ENCODE data around the gene GPS1.

Gene GPS1

DNA sequence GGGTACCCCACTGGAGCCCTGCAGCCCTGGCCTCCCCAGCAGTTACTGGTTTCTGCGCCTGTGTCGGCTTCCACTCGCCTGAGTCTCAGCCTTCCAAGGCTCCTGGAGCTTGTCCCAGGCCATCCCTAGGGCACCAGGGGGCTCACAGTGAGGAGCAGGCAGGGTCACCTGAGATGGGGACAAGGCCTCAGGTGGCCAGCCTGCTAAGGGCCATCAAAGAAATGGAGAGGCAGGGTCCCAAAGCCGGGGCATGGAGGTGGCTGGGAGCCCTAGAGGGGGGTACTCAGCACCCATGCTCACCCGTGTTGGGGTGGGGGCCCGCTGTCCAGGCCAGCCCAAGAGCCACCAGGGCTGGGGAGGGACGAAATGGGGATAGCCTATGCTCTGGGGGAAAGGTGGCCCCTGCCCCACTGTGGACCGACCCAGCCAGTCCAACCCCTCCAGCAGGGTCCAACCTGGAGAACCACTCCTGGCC is 45.0 kb downstream of the GPS1 start:
- H3K4ac ChIP-seq (ENCODE audit: low read depth, low read length): peak overlapping the region; percentile 92
- H3K9me3 ChIP-seq (ENCODE audit: insufficient read depth, low read depth, low read length): peaks cover 5% of the 10 kb centered on the region
- peaks cover 43% of the 10 kb centered on the region in 2 experiments for H3K36me3 ChIP-seq (ENCODE audit: control insufficient read depth in 1 of 2, insufficient read depth in 2 of 2, low read length in 2 of 2)
- WGBS (ENCODE audit: extremely low coverage, insufficient coverage, insufficient read length): no CpG with 5 or more reads among the region's 8 CpGs
- H4K12ac ChIP-seq (ENCODE audit: low read depth, low read length): no peak overlapping the region
- no peak overlapping the region for H2AFZ ChIP-seq (ENCODE audit: insufficient read depth, low read length, poor library complexity)
- peak overlapping the region; percentile 81 for H3K14ac ChIP-seq (ENCODE audit: low read length)
- H4K91ac ChIP-seq (ENCODE audit: low read depth, low read length): peak overlapping the region; percentile 81
- no peak overlapping the region for H3K23ac ChIP-seq (ENCODE audit: low read length)
- H2BK120ac ChIP-seq (ENCODE audit: insufficient read depth, low read length, poor library complexity): no peak overlapping the region
- no peak overlapping the region for H2BK12ac ChIP-seq (ENCODE audit: low read length)
- H3K79me1 ChIP-seq (ENCODE audit: low read length): peaks cover 27% of the 10 kb centered on the region
- peak overlapping the region; percentile 82 for H3K18ac ChIP-seq (ENCODE audit: low read length)
- peaks cover 30 to 40% of the 10 kb centered on the region in 2 experiments for H3K4me1 ChIP-seq (ENCODE audit: control insufficient read depth in 1 of 2, insufficient read depth in 2 of 2, low read length in 2 of 2)
- DNase-seq: no peak
- peaks cover 31% of the 10 kb centered on the region for H3K79me2 ChIP-seq (ENCODE audit: control insufficient read depth, insufficient read depth, low read length, poor library complexity)
- H3K4me2 ChIP-seq (ENCODE audit: low read length): peak overlapping the region; percentile 95
- peak overlapping the region; percentile 88 for H3K4me3 ChIP-seq (ENCODE audit: low read depth, low read length)
- H3K9ac ChIP-seq (ENCODE audit: low read length): peak overlapping the region; percentile 91
- no peak overlapping the region for H4K8ac ChIP-seq (ENCODE audit: low read depth, low read length)
- peak overlapping the region; percentile 93 for H2BK5ac ChIP-seq (ENCODE audit: low read depth, low read length, poor library complexity)
- H2AK5ac ChIP-seq (ENCODE audit: low read length): peak overlapping the region; percentile 44
- no peaks in the 10 kb centered on the region for H3K27me3 ChIP-seq (ENCODE audit: insufficient read depth, low read length)
- H3K27ac ChIP-seq (ENCODE audit: low read depth, low read length): peak overlapping the region; percentile 87

DNA sequence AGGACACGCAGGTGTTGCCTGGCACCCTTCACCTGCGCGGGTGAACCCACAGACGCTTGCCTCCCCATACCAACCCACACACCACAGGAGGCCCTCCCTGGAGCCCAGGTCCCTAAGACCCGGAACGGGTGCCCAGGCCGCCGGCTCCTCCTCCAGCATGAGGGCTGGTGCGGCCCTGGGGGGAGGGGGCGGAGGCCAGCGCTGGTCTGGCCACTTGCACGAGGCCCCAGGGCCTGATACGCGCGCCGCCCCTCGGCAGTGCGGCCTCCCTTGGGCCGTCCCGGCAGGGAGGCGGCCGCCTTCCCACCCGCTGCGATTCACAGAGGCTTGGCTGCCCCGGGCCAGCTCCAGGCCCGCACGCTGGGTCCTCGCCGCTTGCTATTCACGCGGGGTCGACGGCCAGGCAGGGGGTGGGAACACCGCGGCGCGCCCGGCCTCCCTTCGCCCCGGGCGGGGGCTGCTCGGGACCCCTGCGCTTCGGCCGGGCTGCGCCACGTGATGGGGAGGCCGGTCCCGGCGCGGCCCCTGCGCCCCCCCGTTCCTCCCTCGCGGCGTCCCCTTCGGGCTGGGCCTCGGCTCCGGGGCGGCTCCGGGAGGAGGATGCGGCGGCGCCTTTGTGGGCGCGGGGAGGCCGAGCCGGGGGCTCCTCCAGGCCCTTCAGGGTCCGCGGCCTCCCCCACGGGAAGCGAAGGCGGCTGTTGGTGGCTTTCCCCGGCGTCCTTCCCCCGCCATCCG is 45.7 kb downstream of the GPS1 start:
- WGBS (ENCODE audit: extremely low coverage, insufficient coverage, insufficient read length): no CpG with 5 or more reads among the region's 77 CpGs
- peak overlapping the region; percentile 81 for H3K14ac ChIP-seq (ENCODE audit: low read length)
- peak overlapping the region; percentile 74 for H2BK120ac ChIP-seq (ENCODE audit: insufficient read depth, low read length, poor library complexity)
- H3K23ac ChIP-seq (ENCODE audit: low read length): no peak overlapping the region
- H3K36me3 ChIP-seq (ENCODE audit: control insufficient read depth in 1 of 2, insufficient read depth in 2 of 2, low read length in 2 of 2): peaks cover 37% of the 10 kb centered on the region in 2 experiments
- H3K79me1 ChIP-seq (ENCODE audit: low read length): peaks cover 27% of the 10 kb centered on the region
- peak overlapping the region; percentile 81 for H4K91ac ChIP-seq (ENCODE audit: low read depth, low read length)
- peak overlapping the region; percentile 88 for H3K4me3 ChIP-seq (ENCODE audit: low read depth, low read length)
- peaks cover 5% of the 10 kb centered on the region for H3K9me3 ChIP-seq (ENCODE audit: insufficient read depth, low read depth, low read length)
- H2BK5ac ChIP-seq (ENCODE audit: low read depth, low read length, poor library complexity): peak overlapping the region; percentile 93
- H4K8ac ChIP-seq (ENCODE audit: low read depth, low read length): peak overlapping the region; percentile 76
- peak overlapping the region; percentile 92 for H3K4ac ChIP-seq (ENCODE audit: low read depth, low read length)
- peak overlapping the region; percentile 91 for H3K9ac ChIP-seq (ENCODE audit: low read length)
- peak overlapping the region; percentile 87 for H3K27ac ChIP-seq (ENCODE audit: low read depth, low read length)
- peak overlapping the region; percentile 95 for H3K4me2 ChIP-seq (ENCODE audit: low read length)
- H2AK5ac ChIP-seq (ENCODE audit: low read length): peak overlapping the region; percentile 44
- peaks cover 31% of the 10 kb centered on the region for H3K79me2 ChIP-seq (ENCODE audit: control insufficient read depth, insufficient read depth, low read length, poor library complexity)
- peak overlapping the region; percentile 52 for H4K12ac ChIP-seq (ENCODE audit: low read depth, low read length)
- peak overlapping the region; percentile 82 for H3K18ac ChIP-seq (ENCODE audit: low read length)
- H2BK12ac ChIP-seq (ENCODE audit: low read length): no peak overlapping the region
- H3K4me1 ChIP-seq (ENCODE audit: control insufficient read depth in 1 of 2, insufficient read depth in 2 of 2, low read length in 2 of 2): peaks cover 30 to 45% of the 10 kb centered on the region in 2 experiments
- no peaks in the 10 kb centered on the region for H3K27me3 ChIP-seq (ENCODE audit: insufficient read depth, low read length)
- peak; percentile 78 to 80 for DNase-seq
- peak overlapping the region; percentile 74 for H2AFZ ChIP-seq (ENCODE audit: insufficient read depth, low read length, poor library complexity)

DNA sequence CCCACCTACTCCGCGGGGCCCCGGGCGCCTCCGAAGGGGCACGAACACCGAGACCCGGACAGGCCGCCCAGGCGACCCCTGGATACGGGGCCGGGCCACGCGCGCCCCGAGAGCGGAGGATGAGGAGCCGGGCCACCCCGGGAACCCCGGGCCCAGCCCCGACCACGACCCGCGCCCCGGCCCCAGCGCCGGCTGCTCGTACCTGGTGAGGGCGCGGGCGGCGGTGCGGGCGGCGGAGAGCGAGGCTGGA is 46.1 kb downstream of the GPS1 start:
- peak overlapping the region; percentile 95 for H3K4me2 ChIP-seq (ENCODE audit: low read length)
- H3K79me2 ChIP-seq (ENCODE audit: control insufficient read depth, insufficient read depth, low read length, poor library complexity): peaks cover 31% of the 10 kb centered on the region
- peak overlapping the region; percentile 91 for H3K9ac ChIP-seq (ENCODE audit: low read length)
- peaks cover 5% of the 10 kb centered on the region for H3K9me3 ChIP-seq (ENCODE audit: insufficient read depth, low read depth, low read length)
- H3K18ac ChIP-seq (ENCODE audit: low read length): peak overlapping the region; percentile 82
- no peak for DNase-seq
- no peaks in the 10 kb centered on the region for H3K27me3 ChIP-seq (ENCODE audit: insufficient read depth, low read length)
- H3K27ac ChIP-seq (ENCODE audit: low read depth, low read length): peak overlapping the region; percentile 87
- H4K12ac ChIP-seq (ENCODE audit: low read depth, low read length): peak overlapping the region; percentile 52
- H3K4ac ChIP-seq (ENCODE audit: low read depth, low read length): peak overlapping the region; percentile 92
- peaks cover 27% of the 10 kb centered on the region for H3K79me1 ChIP-seq (ENCODE audit: low read length)
- peak overlapping the region; percentile 74 for H2BK120ac ChIP-seq (ENCODE audit: insufficient read depth, low read length, poor library complexity)
- H3K14ac ChIP-seq (ENCODE audit: low read length): peak overlapping the region; percentile 81
- no CpG with 5 or more reads among the region's 36 CpGs for WGBS (ENCODE audit: extremely low coverage, insufficient coverage, insufficient read length)
- peak overlapping the region; percentile 33 for H2AFZ ChIP-seq (ENCODE audit: insufficient read depth, low read length, poor library complexity)
- H3K36me3 ChIP-seq (ENCODE audit: control insufficient read depth in 1 of 2, insufficient read depth in 2 of 2, low read length in 2 of 2): peaks cover 32 to 33% of the 10 kb centered on the region in 2 experiments
- H3K23ac ChIP-seq (ENCODE audit: low read length): no peak overlapping the region
- peak overlapping the region; percentile 76 for H4K8ac ChIP-seq (ENCODE audit: low read depth, low read length)
- no peak overlapping the region for H2AK5ac ChIP-seq (ENCODE audit: low read length)
- H2BK12ac ChIP-seq (ENCODE audit: low read length): no peak overlapping the region
- peaks cover 31 to 46% of the 10 kb centered on the region in 2 experiments for H3K4me1 ChIP-seq (ENCODE audit: control insufficient read depth in 1 of 2, insufficient read depth in 2 of 2, low read length in 2 of 2)
- H2BK5ac ChIP-seq (ENCODE audit: low read depth, low read length, poor library complexity): peak overlapping the region; percentile 93
- H4K91ac ChIP-seq (ENCODE audit: low read depth, low read length): peak overlapping the region; percentile 81
- peak overlapping the region; percentile 88 for H3K4me3 ChIP-seq (ENCODE audit: low read depth, low read length)

DNA sequence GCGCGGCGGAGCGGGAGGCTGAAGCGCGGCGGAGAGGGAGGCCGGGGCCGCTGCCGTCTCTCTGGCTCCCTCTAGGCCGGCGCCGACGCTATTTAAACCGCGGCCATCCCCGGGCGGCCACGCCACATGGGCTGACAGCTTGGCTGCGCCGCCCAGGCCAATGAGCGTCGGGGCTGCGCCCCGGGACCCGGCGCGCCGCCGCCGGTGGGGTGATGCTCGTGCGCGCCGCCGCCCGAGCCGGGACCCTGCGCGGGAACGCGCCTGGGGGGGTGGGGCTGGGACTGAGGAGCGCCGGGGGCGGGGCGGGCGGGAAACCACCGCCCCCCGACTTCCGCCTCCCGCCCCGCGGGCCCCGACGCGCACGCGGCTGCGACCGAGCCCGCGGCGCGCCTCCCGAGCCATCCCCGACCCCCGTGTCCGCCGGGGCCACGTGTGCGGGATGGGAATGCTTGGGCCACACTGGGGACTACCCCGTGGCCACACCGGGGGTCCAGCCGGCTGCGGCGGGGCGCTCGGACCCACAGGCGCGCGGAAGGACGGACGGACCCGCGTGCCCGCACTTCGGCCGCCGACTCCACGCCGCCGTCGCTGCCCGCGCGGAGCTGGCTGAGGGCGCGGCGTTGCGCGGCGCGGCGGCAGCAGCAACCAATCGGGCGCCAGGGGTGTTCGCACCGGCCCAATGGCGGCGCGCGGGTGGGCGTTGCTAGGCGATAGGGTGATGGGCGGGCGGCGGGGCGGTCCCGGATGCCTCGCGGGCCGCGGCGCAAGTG is 46.7 kb downstream of the GPS1 start, which contains the start of gene FASN:
Gene FASN (minus strand): TSS at position 68 of the 770 bp plus-strand sequence. CDS start 1,791 bp downstream, outside the sequence.
- Histone ChIP-seq H2AK5ac (ENCODE audit: low read length) (peak within 1 kb of the TSS; percentile 75), H3K4ac (ENCODE audit: low read depth, low read length) (peak within 1 kb of the TSS; percentile 92), H3K23ac (ENCODE audit: low read length) (no peak within 1 kb of the TSS), H3K4me2 (ENCODE audit: low read length) (peak within 1 kb of the TSS; percentile 95), H3K27me3 (ENCODE audit: insufficient read depth, low read length) (no peaks in the 10 kb centered on the region), H3K36me3 (ENCODE audit: control insufficient read depth in 1 of 2, insufficient read depth in 2 of 2, low read length in 2 of 2) (peaks cover 27 to 28% of the 10 kb centered on the region in 2 experiments), H3K4me3 (ENCODE audit: low read depth, low read length) (peak within 1 kb of the TSS; percentile 88), H2BK120ac (ENCODE audit: insufficient read depth, low read length, poor library complexity) (peak within 1 kb of the TSS; percentile 84), H3K9me3 (ENCODE audit: insufficient read depth, low read depth, low read length) (peaks cover under 1% of the 10 kb centered on the region), H3K9ac (ENCODE audit: low read length) (peak within 1 kb of the TSS; percentile 91), H4K12ac (ENCODE audit: low read depth, low read length) (peak within 1 kb of the TSS; percentile 93), H3K27ac (ENCODE audit: low read depth, low read length) (peak within 1 kb of the TSS; percentile 97), H4K91ac (ENCODE audit: low read depth, low read length) (peak within 1 kb of the TSS; percentile 97), H2BK12ac (ENCODE audit: low read length) (peak within 1 kb of the TSS; percentile 12), H3K4me1 (ENCODE audit: control insufficient read depth in 1 of 2, insufficient read depth in 2 of 2, low read length in 2 of 2) (peaks cover 35 to 51% of the 10 kb centered on the region in 2 experiments), H2AFZ (ENCODE audit: insufficient read depth, low read length, poor library complexity) (peak within 1 kb of the TSS; percentile 82), H2BK5ac (ENCODE audit: low read depth, low read length, poor library complexity) (peak within 1 kb of the TSS; percentile 93), H3K14ac (ENCODE audit: low read length) (peak within 1 kb of the TSS; percentile 97), H3K79me2 (ENCODE audit: control insufficient read depth, insufficient read depth, low read length, poor library complexity) (peaks cover 31% of the 10 kb centered on the region), H3K18ac (ENCODE audit: low read length) (peak within 1 kb of the TSS; percentile 97), H4K8ac (ENCODE audit: low read depth, low read length) (peak within 1 kb of the TSS; percentile 95), H3K79me1 (ENCODE audit: low read length) (peaks cover 27% of the 10 kb centered on the region)
- no CpG with 5 or more reads among the region's 124 CpGs for WGBS (ENCODE audit: extremely low coverage, insufficient coverage, insufficient read length)
- DNase-seq: peak; percentile 93 to 97
